ENCODE results near the gene C14orf132.

C14orf132 gene

DNA sequence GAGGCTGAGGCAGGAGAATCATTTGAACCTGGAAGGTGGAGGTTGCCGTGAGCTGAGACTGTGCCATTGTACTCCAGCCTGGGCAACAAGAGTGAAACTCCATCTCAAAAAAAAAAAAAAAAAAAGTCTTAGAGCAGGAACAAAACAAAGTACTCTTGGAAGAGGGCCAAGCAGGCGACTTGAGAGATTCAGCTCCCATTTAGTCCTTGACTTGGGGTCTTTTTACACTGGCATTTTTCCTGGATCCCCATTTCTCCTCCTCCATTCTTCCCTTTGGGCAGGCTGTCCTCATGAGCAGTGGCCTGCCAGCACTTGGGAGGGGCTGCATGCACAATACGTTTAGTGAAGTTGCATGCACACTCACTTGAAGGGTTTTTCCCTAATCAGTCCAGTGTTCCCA is 72.9 kb downstream of the C14orf132 start:
- H3K4me3 ChIP-seq (ENCODE audit: low read length), result no peak overlapping the region
- no peak for TF ChIP-seq ZNF274 (IDR thresholded peaks at IDR 0.05; ENCODE audit: low read depth, low read length)

DNA sequence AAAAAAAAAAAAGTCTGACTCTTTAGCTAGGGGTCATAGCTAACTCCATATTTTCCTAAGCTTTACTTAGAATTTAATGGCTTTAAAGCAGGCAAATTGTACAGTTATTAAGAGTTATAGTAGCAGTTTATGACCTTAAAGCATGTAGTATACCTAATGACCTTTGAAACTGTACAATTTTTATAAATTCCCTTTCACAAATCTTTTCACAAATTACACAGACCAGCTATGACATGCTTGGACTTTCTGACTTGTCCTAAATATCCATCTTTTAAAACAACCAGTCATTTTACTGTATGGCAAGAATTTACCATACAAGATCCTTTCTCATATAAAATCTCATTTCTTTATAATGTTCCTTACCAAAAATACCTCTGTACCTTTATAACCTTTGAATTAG is 74.8 kb downstream of the C14orf132 start:
- TF ChIP-seq ZNF274 (IDR thresholded peaks at IDR 0.05; ENCODE audit: low read depth, low read length), result no peak
- no peak overlapping the region for H3K4me3 ChIP-seq (ENCODE audit: low read length)

DNA sequence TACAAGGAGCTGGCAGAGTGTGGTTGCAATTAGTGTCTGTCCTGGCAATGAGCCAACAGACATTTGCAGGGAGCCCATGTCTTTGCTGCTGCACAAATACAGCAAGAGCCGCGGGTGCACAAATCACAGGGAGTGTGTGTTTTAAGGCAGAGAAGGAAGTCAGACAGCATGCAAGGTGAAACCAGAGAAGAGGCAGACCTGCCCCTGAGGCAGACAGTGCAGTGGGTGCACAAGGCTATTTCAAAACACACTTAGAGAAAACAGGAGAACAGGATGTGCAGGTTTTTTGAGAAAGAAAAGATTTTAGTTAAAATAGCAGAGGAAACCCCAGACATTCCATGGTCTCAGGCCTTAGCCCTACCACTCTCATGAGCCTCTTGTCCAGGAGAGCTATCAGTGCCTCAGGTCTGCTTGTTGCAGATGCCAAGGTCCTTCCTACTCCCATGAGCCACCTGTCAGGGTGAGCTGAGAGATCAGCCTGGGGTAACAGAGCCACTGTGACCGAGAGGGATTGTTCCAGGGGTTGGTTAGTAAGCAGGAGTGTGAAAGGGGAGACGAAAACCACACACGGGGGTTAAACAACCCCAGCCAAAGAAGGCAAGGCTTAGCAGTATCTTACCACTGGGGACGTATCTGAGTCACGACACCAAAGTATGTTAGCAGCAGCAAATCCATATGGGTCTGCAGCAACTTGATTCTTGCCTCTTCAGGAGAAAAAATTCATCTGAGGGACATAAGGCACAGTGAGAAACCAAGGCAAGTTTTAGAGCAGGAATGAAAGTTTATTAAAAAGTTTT is 78.1 kb downstream of the C14orf132 start:
- TF ChIP-seq ZNF274 (IDR thresholded peaks at IDR 0.05; ENCODE audit: low read depth, low read length), result no peak
- H3K4me3 ChIP-seq (ENCODE audit: low read length), result no peak overlapping the region

DNA sequence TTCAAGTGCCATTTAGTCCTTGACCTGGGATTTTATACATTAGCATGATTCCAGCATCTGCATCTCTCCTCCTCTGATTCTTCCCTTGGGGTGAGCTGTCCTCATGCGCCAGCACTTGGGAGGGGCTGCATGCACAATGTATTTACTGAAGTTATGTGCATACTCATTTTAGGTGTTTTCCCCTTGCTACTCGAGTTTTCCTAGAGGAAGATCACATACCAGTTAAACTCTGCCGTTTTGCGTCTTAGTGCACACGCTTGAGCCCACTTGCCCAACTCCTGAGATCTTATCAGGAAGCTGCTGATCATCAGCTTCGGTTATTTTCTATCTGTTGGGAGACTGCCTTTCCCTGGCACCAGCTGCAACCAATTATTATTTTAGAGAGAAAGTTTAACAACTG is 78.8 kb downstream of the C14orf132 start:
- TF ChIP-seq ZNF274 (IDR thresholded peaks at IDR 0.05; ENCODE audit: low read depth, low read length), result no peak
- H3K4me3 ChIP-seq (ENCODE audit: low read length), result no peak overlapping the region

DNA sequence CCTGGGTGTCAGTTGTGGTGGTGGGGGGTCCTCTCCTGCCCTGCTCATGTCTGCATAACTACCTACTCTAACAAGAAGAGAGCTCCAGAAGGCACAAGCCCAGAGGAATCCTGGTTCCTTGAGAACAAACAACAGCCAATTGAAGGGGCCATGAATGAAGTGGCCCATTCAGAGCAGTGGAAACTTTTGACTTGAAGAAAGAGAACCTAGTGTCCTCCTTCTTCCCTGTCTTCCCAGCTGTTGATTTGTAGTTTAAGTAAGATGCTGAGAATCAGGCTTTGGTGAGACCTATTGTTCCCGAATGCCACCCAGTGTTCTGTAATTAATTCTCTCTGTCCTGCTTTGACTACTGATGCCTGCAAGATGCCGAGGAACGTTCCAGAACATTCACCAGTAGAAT is 79.2 kb downstream of the C14orf132 start:
- no peak overlapping the region for H3K4me3 ChIP-seq (ENCODE audit: low read length)
- no peak for TF ChIP-seq ZNF274 (IDR thresholded peaks at IDR 0.05; ENCODE audit: low read depth, low read length)

DNA sequence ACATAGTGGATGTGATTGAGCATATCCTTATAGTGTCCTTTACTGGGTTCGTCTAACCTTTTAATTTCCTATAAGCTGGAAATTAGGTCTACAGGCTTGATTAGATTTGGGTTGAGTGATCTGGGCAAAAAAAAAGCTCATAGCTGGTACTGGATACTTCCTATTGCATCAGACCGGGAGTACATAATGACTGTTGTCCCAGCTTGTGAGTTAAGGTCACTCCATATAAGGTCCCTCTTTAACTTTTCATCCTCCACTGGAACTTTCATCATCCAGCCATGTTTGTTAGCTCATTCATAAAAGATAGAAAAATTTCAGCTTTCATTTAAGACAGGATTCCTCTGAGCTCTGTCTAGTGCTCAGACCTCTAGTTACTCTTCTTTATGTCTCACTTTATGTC is 80.8 kb downstream of the C14orf132 start:
- no peak for TF ChIP-seq ZNF274 (IDR thresholded peaks at IDR 0.05; ENCODE audit: low read depth, low read length)
- no peak overlapping the region for H3K4me3 ChIP-seq (ENCODE audit: low read length)

DNA sequence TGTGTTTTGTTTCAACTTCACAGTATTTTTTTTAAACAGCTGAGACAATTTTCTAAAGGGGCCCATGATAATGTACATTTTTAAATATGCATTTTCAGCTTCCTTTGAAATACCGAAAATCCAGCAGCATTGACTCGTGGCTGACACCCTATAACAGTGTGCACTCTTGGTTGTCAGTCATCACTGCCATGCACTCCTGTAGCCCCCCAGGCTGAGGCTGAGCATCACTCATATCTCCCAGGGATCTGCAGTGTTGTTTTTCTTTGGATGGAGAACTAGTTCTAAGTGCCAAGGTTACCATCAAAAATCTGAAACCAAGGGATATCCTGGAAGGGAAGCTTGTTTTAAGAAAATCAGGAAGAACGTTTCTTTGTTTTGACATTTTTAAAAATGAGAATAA is 81.2 kb downstream of the C14orf132 start:
- no peak overlapping the region for H3K4me3 ChIP-seq (ENCODE audit: low read length)
- no peak for TF ChIP-seq ZNF274 (IDR thresholded peaks at IDR 0.05; ENCODE audit: low read depth, low read length)

DNA sequence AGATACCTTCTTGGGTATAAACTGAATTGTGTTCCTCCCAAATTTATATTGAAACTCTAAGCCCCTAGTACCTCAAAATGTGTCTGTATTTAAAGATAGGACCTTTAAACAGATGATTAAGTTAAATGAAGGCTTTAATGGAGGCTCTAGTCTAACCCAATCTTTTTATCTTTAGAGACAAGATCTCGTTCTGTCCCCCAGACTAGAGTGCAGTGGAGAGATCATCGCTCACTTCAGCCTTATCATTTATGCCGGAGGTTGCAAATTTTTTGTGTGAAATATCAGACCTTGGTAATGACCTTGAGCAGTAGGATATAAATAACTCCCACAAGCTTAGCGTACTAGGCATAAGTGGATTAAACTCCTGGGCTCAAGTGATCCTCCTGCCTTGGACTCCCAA is 81.8 kb downstream of the C14orf132 start:
- TF ChIP-seq ZNF274 (IDR thresholded peaks at IDR 0.05; ENCODE audit: low read depth, low read length), result no peak
- H3K4me3 ChIP-seq (ENCODE audit: low read length), result no peak overlapping the region

DNA sequence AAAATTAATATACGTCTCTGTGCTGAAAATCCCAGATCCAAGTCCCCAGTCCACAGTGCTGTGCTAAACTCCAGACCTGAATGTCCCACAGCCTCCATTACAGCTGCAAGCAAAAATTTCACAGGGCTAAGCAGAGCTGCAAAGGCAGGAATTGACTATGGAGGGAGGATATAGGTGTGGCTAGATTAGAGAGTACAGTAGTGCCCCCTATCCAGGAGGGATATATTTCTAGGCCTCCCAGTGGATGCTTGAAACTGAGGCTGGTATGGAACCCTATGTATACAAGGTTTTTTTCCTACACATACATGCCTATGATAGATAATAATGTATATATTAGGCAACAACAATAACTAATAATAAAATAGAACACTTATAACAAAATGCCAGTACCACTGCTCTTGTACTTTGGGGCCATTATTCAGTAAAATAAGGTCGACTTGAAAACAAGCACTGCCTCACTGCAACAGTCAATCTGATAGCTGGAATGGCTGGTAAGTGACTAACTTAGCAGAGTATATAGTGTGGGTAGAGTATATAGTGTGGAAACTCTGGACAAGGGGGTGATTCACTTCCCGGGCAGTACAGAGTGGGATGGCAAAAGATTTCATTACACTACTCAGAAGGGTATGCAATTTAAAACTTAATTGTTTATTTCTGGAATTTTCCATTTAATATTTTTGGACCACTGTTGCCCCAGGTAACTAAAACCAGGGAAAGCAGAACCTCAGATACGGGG is 82.7 kb downstream of the C14orf132 start:
- TF ChIP-seq ZNF274 (IDR thresholded peaks at IDR 0.05; ENCODE audit: low read depth, low read length), result no peak
- no peak overlapping the region for H3K4me3 ChIP-seq (ENCODE audit: low read length)

DNA sequence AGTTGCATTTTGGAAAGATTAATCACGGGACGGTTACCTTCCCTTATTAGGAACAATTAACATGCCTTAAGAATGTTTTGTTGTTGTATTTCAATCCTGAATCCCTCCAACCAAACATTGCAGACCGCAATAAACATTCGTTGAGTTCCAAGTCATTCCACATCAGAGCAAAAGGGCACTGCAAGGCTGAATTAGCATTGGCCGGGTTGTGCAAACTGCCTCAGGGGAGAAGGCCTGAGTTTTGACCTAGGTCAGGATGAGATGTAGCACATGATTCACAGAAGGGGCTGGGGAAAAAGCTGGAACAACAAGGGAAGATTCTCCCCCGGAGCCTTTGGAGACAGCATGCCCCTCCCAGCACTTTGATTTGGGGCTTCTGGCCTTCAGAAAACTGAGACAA is 83.3 kb downstream of the C14orf132 start:
- no peak for TF ChIP-seq ZNF274 (IDR thresholded peaks at IDR 0.05; ENCODE audit: low read depth, low read length)
- H3K4me3 ChIP-seq (ENCODE audit: low read length), result no peak overlapping the region

DNA sequence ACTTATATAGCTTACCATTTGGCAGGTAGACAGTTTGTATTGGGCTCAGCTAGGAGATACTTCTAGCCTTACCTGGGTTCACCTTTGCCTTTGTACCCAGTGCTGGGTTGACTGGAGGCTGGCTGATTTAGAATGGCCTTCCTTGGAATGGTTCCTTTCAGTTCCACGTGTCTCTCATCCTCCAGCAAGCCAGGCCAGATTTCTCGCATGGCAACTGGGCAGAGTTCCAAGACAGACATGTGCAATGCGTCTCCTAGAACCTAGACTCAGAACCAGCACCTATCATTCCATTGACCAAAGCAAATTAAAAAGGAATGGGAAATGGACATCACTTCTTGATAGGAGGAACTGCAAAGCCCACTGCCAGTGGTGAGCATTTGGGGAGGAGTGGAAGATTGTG is 86.4 kb downstream of the C14orf132 start:
- no peak for TF ChIP-seq ZNF274 (IDR thresholded peaks at IDR 0.05; ENCODE audit: low read depth, low read length)
- H3K4me3 ChIP-seq (ENCODE audit: low read length), result no peak overlapping the region

DNA sequence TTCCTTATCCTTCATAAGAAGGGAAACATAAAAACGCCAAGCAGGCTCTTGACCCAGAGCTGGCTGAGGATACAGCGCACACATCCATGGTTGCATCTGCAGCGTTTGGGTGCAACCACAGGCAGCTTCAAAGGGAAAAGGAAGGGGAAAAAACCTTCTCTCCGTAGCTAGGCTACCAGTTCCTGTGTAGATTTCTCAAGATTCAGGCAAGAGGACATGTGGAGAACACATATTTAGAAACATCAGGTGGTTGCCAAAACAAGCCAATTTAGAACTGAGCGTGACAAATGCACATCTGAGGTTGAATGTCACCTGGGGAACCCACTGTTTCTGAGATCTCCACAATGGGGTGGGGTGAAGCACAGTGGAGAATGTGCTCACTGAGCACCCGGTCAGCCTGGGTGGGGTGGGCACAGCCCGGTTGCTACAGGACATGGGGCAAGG is 87.2 kb downstream of the C14orf132 start:
- no peak overlapping the region for H3K4me3 ChIP-seq (ENCODE audit: low read length)
- TF ChIP-seq ZNF274 (IDR thresholded peaks at IDR 0.05; ENCODE audit: low read depth, low read length), result no peak

DNA sequence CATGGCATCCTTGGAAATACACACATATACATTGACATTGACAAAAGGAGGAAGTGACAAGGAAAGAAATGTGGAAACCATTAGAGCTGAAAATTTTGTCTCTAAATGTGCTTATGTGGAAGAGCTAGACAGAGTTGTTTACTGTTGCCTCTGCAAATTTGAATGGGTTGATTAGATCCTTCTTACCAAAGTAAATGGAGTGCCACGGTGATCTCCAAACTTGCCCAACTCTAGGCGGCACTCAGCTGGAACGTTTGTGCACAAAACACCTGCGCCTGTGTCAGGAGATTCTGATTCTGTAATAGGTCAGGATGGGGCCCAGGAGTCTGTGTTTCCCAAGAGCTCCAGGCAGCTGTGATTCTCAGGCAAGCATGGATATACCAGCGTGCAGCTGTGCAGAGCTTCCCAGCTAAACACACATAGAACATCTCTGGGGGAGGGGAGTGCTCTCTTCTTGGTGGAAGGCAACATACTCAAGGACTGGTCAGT is 87.7 kb downstream of the C14orf132 start:
- no peak for TF ChIP-seq ZNF274 (IDR thresholded peaks at IDR 0.05; ENCODE audit: low read depth, low read length)
- H3K4me3 ChIP-seq (ENCODE audit: low read length), result no peak overlapping the region

DNA sequence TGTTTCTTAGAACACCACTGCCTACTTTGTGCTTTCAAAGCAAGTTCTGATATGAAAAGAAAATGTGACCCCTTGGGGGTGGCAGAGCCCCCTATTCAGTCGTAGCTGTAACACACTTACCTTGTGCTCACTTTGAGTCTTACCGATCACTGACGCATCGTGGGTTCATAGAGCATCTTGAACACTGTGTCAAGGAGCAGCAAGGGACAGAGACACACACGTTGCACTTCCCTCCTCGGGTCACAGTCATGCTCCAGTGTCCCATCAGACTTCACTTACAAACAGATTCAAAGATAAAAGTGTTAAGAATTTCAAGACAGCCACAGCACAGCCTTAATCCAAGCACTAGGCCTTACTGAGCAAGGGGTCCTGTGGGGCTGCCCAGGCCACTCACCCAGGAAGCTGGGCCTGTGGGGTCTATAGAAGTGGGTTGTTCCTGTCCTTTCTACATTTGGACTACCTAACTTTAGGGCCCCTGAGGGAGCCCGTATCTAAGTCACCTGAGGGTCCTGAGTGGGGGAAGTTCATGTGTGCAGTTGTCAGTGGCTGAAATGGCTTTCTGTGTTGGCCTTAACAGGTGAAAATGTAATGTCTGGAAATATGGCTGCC is 90.1 kb downstream of the C14orf132 start:
- H3K4me3 ChIP-seq (ENCODE audit: low read length), result no peak overlapping the region
- TF ChIP-seq ZNF274 (IDR thresholded peaks at IDR 0.05; ENCODE audit: low read depth, low read length), result no peak

DNA sequence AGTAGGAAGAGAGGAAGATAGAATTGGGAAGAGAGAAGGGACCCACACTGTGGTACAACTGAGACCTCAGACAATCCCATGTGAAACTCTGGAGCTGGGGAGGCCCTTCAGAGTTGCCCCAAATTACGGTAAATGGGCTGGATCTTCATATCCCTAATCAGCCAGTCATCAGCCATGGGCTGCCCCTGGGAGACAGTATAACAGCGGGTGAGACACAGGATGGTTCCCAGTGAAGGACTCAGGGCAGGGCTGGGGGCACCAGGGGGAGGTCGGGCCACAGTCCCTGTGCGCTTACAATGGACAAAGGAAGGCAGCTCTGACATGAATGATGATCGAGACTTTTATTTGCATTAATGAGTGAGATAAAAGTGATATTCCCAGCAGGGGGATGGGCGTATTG is 91.2 kb downstream of the C14orf132 start:
- H3K4me3 ChIP-seq (ENCODE audit: low read length), result no peak overlapping the region

More for the DNA sequence above, 91.2 kb downstream of the C14orf132 start:
- TF ChIP-seq ZNF274 (IDR thresholded peaks at IDR 0.05; ENCODE audit: low read depth, low read length), result no peak
